Caco-2 (cell line): ENCODE results near the gene SRP9. TPM values are rescaled to one million over a fixed set of nuclear protein-coding genes. Genes with fewer than 3 reads are reported as not detected.

Experiments used
- BruUV-seq: library from RNA; stranded (reverse); fragments of 400-500 nt; replicated peaks from 2 replicates; lab custom pipeline; 2021; lab: Mats Ljungman, UMichigan
- CTCF ChIA-PET: fragments of 300-600 bp; sonication (Branson Sonifier 250); formaldehyde crosslinking; loops from one replicate; lab custom pipeline; 2022; ENCODE audit warnings: antibody characterized with exemption; lab: Charles Lee
- POLR2A ChIA-PET: fragments of 300-600 bp; sonication (Branson Sonifier 250); formaldehyde crosslinking; loops from one replicate; lab custom pipeline; 2022; ENCODE audit warnings: antibody characterized with exemption; lab: Charles Lee
- DNase-seq, 2 experiments: peaks; one replicate each; pipeline versions ENCODE4 v3.0.0 to v3.0.0-alpha.2; 2020 to 2022
- H3K27me3 ChIP-seq: replicated peaks from 2 replicates; pipeline ENCODE4 v1.6.0; 2011; ENCODE audit warnings: low read length; ENCODE audit not compliant: control insufficient read depth, insufficient read depth
- H3K36me3 ChIP-seq: 2 replicates; pipeline ENCODE4 v1.5.1; 2011; ENCODE audit warnings: low read length; ENCODE audit not compliant: control insufficient read depth, insufficient read depth
- H3K4me1 ChIP-seq: fragments of 250-450 bp; sonication (Bioruptor Pico); 2 replicates; pipeline ENCODE4 v1.5.1; 2020; ENCODE audit warnings: mild to moderate bottlenecking
- H3K4me3 ChIP-seq: 2 replicates; pipeline ENCODE4 v1.5.1; 2011; ENCODE audit warnings: low read depth, mild to moderate bottlenecking, control low read depth, low read length
- H3K9me3 ChIP-seq: fragments of 250-450 bp; sonication (Bioruptor Pico); 2 replicates; pipeline ENCODE4 v1.5.1; 2020; ENCODE audit warnings: mild to moderate bottlenecking, moderate library complexity
- H3K27ac Mint-ChIP-seq: one replicate; pipeline ENCODE4 v1.8.0; 2022; ENCODE audit warnings: mixed read lengths; ENCODE audit not compliant: unreplicated experiment
- H3K27me3 Mint-ChIP-seq: one replicate; pipeline ENCODE4 v1.8.0; 2022; ENCODE audit warnings: mixed read lengths; ENCODE audit not compliant: insufficient read depth, unreplicated experiment
- H3K36me3 Mint-ChIP-seq: one replicate; pipeline ENCODE4 v1.8.0; 2022; ENCODE audit warnings: mild to moderate bottlenecking, mixed read lengths; ENCODE audit not compliant: insufficient read depth, unreplicated experiment
- H3K4me1 Mint-ChIP-seq: one replicate; pipeline ENCODE4 v1.8.0; 2022; ENCODE audit warnings: low read depth, mixed read lengths; ENCODE audit not compliant: unreplicated experiment
- H3K4me3 Mint-ChIP-seq: one replicate; pipeline ENCODE4 v1.8.0; 2022; ENCODE audit warnings: mild to moderate bottlenecking, moderate library complexity, mixed read lengths; ENCODE audit not compliant: unreplicated experiment
- H3K9me3 Mint-ChIP-seq: one replicate; pipeline ENCODE4 v1.8.0; 2022; ENCODE audit warnings: mixed read lengths; ENCODE audit not compliant: unreplicated experiment
- intact Hi-C: fragments of 100-400 bp; cut with micrococcal nuclease; formaldehyde crosslinking; loops from one replicate; pipeline ENCODE4 v1.10.0; 2022; ENCODE audit not compliant: unreplicated experiment
- total RNA-seq: library from RNA; stranded (reverse); gene quantifications from 2 replicates; pipeline ENCODE4 v1.2.3, GENCODE V29; 2022
- TF ChIP-seq, protein P1 (sequence below), 2 experiments: fragments of 200-600 bp in 1 of 2; IDR thresholded peaks; 1 replicate in 1 of 2; 2 replicates in 1 of 2; pipeline versions ENCODE4 v1.5.1 to v1.8.0; 2011 to 2022; ENCODE audit warnings: antibody characterized with exemption in 1 of 2, control low read depth in 1 of 2, inconsistent platforms in 1 of 2, low read depth in 1 of 2, low read length in 1 of 2, mild to moderate bottlenecking in 1 of 2, moderate library complexity in 1 of 2; ENCODE audit not compliant: insufficient read depth in 1 of 2, severe bottlenecking in 1 of 2, unreplicated experiment in 1 of 2

Gene SRP9
- total RNA-seq, 1 experiment from 2014 or later: 261 TPM

GRCh38 chr1:225838793-225839192 lies 61.2 kb downstream of the SRP9 start:
- Mint-ChIP-seq H3K4me1 (no peaks in the 10 kb centered on the region), H3K9me3 (no peaks in the 10 kb centered on the region), H3K27me3 (no peaks in the 10 kb centered on the region), H3K36me3 (peaks cover 51% of the 10 kb centered on the region), H3K27ac (no peak overlapping the region), H3K4me3 (no peak overlapping the region)
- Histone ChIP-seq H3K27me3 (no peaks in the 10 kb centered on the region), H3K36me3 (peaks cover 2% of the 10 kb centered on the region; the same call in 1 of the 2 replicates), H3K4me1 (no peaks in the 10 kb centered on the region), H3K4me3 (no peak overlapping the region), H3K9me3 (no peaks in the 10 kb centered on the region)
- ChIA-PET CTCF (no interaction called here), POLR2A (no interaction called here)
- intact Hi-C loops: no loop called here
- DNase-seq: no peak
- TF ChIP-seq, protein P1, sequence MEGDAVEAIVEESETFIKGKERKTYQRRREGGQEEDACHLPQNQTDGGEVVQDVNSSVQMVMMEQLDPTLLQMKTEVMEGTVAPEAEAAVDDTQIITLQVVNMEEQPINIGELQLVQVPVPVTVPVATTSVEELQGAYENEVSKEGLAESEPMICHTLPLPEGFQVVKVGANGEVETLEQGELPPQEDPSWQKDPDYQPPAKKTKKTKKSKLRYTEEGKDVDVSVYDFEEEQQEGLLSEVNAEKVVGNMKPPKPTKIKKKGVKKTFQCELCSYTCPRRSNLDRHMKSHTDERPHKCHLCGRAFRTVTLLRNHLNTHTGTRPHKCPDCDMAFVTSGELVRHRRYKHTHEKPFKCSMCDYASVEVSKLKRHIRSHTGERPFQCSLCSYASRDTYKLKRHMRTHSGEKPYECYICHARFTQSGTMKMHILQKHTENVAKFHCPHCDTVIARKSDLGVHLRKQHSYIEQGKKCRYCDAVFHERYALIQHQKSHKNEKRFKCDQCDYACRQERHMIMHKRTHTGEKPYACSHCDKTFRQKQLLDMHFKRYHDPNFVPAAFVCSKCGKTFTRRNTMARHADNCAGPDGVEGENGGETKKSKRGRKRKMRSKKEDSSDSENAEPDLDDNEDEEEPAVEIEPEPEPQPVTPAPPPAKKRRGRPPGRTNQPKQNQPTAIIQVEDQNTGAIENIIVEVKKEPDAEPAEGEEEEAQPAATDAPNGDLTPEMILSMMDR (IDR thresholded peaks at IDR 0.05; ENCODE audit: insufficient read depth in 1 of 2, low read depth in 1 of 2, low read length in 1 of 2, severe bottlenecking in 1 of 2, unreplicated experiment in 1 of 2): no peak
- no TSS peak for BruUV-seq

Other genes with a start within 250 kb of the SRP9 start
- 78.0 and 80.0 TPM in 2 replicates for gene ENAH, start 124.7 kb upstream of the SRP9 start, total RNA-seq
- gene EPHX1, start 32.3 kb downstream of the SRP9 start, total RNA-seq: 73.7 and 88.5 TPM in 2 replicates
- 93.9 and 116 TPM in 2 replicates for gene TMEM63A, start 104.6 kb downstream of the SRP9 start, total RNA-seq
- not detected in 2 replicates for gene LEFTY1, start 111.3 kb downstream of the SRP9 start, total RNA-seq
- gene PYCR2, start 146.4 kb downstream of the SRP9 start, total RNA-seq: 69.7 and 73.7 TPM in 2 replicates
- gene LEFTY2, start 163.4 kb downstream of the SRP9 start, total RNA-seq: not detected in 2 replicates
- gene SDE2, start 221.5 kb downstream of the SRP9 start, total RNA-seq: 16.6 and 18.6 TPM in 2 replicates